Keratinocyte (primary cell): ENCODE measurements around the gene MALL. TPM values are rescaled to one million over a fixed set of nuclear protein-coding genes. Genes with fewer than 3 reads are reported as not detected.
"Not testable (repeated sequence)": the region's sequence is repeated elsewhere in the genome, so short reads cannot be mapped to it uniquely, and the experiment has no call there.

Experiments used
- DNase-seq: peaks from one replicate; pipeline ENCODE4 v3.0.0-alpha.2; 2011; ENCODE audit warnings: low read depth, missing footprints, low spot score
- FAIRE-seq: peaks from 2 replicates; lab custom pipeline; 2011; peaks lifted over from hg19 to GRCh38; lab: Jason Lieb, UNC
- H2AFZ ChIP-seq: 2 replicates; pipeline ENCODE4 v1.6.0; 2012; ENCODE audit warnings: low read length, control low read depth, inconsistent platforms; ENCODE audit not compliant: control insufficient read depth
- H3K27ac ChIP-seq: 2 replicates; pipeline ENCODE4 v1.5.1; 2011; ENCODE audit warnings: low read length; ENCODE audit not compliant: control insufficient read depth, insufficient read depth
- H3K27me3 ChIP-seq: 3 replicates; pipeline ENCODE4 v1.6.0; 2011; ENCODE audit warnings: low read length; ENCODE audit not compliant: control insufficient read depth, insufficient read depth; ENCODE audit errors: extremely low read depth
- H3K36me3 ChIP-seq, 2 experiments: 2 replicates in 1 of 2; 3 replicates in 1 of 2; pipeline ENCODE4 v1.5.1; 2011; ENCODE audit warnings: low read length in 2 of 2, mild to moderate bottlenecking in 1 of 2; ENCODE audit not compliant: control insufficient read depth in 2 of 2, insufficient read depth in 2 of 2; ENCODE audit errors: extremely low read depth in 1 of 2
- H3K4me1 ChIP-seq: 3 replicates; pipeline ENCODE4 v1.5.1; 2011; ENCODE audit warnings: low read length; ENCODE audit not compliant: control insufficient read depth, insufficient read depth; ENCODE audit errors: extremely low read depth
- H3K4me2 ChIP-seq: 3 replicates; pipeline ENCODE4 v1.6.0; 2011; ENCODE audit warnings: low read depth, low read length; ENCODE audit not compliant: control insufficient read depth, insufficient read depth; ENCODE audit errors: extremely low read depth
- H3K4me3 ChIP-seq, 3 experiments: fragments of 200-600 bp in 1 of 3; sonication (generic) in 1 of 3; 2 replicates in 2 of 3; 3 replicates in 1 of 3; pipeline ENCODE4 v1.5.1; 2011 to 2016; ENCODE audit warnings: low read length in 3 of 3, mild to moderate bottlenecking in 3 of 3, control low read depth in 2 of 3, inconsistent platforms in 1 of 3, low read depth in 1 of 3, mixed read lengths in 1 of 3, mixed run types in 1 of 3, moderate library complexity in 1 of 3; ENCODE audit not compliant: control insufficient read depth in 2 of 3, insufficient read depth in 2 of 3; ENCODE audit errors: extremely low read depth in 1 of 3
- H3K79me2 ChIP-seq: 2 replicates; pipeline ENCODE4 v1.6.0; 2012; ENCODE audit warnings: low read length; ENCODE audit not compliant: control insufficient read depth, insufficient read depth
- H3K9ac ChIP-seq: 3 replicates; pipeline ENCODE4 v1.6.0; 2011; ENCODE audit warnings: low read length; ENCODE audit not compliant: control insufficient read depth, insufficient read depth; ENCODE audit errors: extremely low read depth
- H3K9me1 ChIP-seq: 3 replicates; pipeline ENCODE4 v1.6.0; 2011; ENCODE audit warnings: low read length; ENCODE audit not compliant: control insufficient read depth, insufficient read depth; ENCODE audit errors: extremely low read depth
- H3K9me3 ChIP-seq: 2 replicates; pipeline ENCODE4 v1.5.1; 2012; ENCODE audit warnings: low read depth, low read length; ENCODE audit not compliant: control insufficient read depth
- H4K20me1 ChIP-seq: 3 replicates; pipeline ENCODE4 v1.6.0; 2011; ENCODE audit warnings: low read length; ENCODE audit not compliant: control insufficient read depth, insufficient read depth; ENCODE audit errors: extremely low read depth
- dilution Hi-C: fragments of 300-500 bp; cut with MboI; formaldehyde crosslinking; loops from one replicate; pipeline ENCODE4 v1.7.0; 2020; ENCODE audit warnings: low sequenced_read_pairs; ENCODE audit not compliant: extremely low pct_ligation_motif_present
- polyA plus RNA-seq, 5 experiments: library from polyadenylated mRNA; depleted of rRNA in 3 of 5; stranded (reverse) in 3 of 5; stranded (forward) in 1 of 5; unstranded in 1 of 5; fragments of >200 nt; gene quantifications; 1 replicate in 1 of 5; 2 replicates in 3 of 5; 3 replicates in 1 of 5; pipeline versions ENCODE4 v1.2.1 to v1.2.3, GENCODE V29; 2011 to 2012; ENCODE audit warnings: missing spikeins in 2 of 5, low read depth in 1 of 5, low replicate concordance in 1 of 5

MALL gene
- polyA plus RNA-seq, 1 donor (not counting 4 experiments of a cell fraction or from before 2014, with no cell fraction given), result 29.0 TPM

- H3K4me2 ChIP-seq, dilution Hi-C loops, H3K36me3 ChIP-seq, H3K9ac ChIP-seq, H3K79me2 ChIP-seq, DNase-seq, H3K9me3 ChIP-seq, H3K27ac ChIP-seq, H2AFZ ChIP-seq, FAIRE-seq, H4K20me1 ChIP-seq, H3K4me1 ChIP-seq, H3K4me3 ChIP-seq, H3K9me1 ChIP-seq, H3K27me3 ChIP-seq: not testable (repeated sequence)
These were observed 73.5 kb downstream of the MALL start for GRCh38 chr2:110041941-110042660.

DNA sequence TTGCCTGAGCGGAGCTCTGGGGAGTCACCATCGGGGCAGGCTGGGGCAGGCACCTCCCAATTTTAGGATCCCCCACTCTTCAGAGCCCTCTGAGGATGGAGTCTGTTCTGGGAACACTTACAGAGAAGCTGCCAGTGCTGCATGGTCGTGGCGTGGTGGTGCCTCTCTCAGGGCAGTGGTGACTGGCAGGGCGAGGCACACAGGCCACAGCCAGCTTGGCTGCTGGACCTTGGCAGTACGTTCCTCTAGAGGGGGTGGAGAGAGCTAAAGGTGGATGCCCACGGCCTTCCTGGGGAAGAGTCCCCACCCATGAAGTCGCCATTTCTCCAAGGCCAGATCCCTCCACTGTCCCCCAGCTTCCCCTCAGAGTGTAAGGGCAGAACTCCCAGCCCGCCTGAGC lies 78.3 kb downstream of the MALL start:
- H3K9me3 ChIP-seq, H2AFZ ChIP-seq, H3K4me3 ChIP-seq, H3K36me3 ChIP-seq, H3K9ac ChIP-seq, H3K27me3 ChIP-seq, H3K27ac ChIP-seq, DNase-seq, H3K79me2 ChIP-seq, FAIRE-seq, dilution Hi-C loops, H3K4me2 ChIP-seq, H4K20me1 ChIP-seq, H3K4me1 ChIP-seq, H3K9me1 ChIP-seq: not testable (repeated sequence)

GRCh38 chr2:110035384-110035783 lies 80.2 kb downstream of the MALL start:
- H3K9me3 ChIP-seq, H4K20me1 ChIP-seq, H3K36me3 ChIP-seq, H3K79me2 ChIP-seq, FAIRE-seq, H3K4me3 ChIP-seq, H3K27me3 ChIP-seq, H3K9me1 ChIP-seq, DNase-seq, H3K4me2 ChIP-seq, dilution Hi-C loops, H2AFZ ChIP-seq, H3K9ac ChIP-seq, H3K27ac ChIP-seq, H3K4me1 ChIP-seq: not testable (repeated sequence)

DNA sequence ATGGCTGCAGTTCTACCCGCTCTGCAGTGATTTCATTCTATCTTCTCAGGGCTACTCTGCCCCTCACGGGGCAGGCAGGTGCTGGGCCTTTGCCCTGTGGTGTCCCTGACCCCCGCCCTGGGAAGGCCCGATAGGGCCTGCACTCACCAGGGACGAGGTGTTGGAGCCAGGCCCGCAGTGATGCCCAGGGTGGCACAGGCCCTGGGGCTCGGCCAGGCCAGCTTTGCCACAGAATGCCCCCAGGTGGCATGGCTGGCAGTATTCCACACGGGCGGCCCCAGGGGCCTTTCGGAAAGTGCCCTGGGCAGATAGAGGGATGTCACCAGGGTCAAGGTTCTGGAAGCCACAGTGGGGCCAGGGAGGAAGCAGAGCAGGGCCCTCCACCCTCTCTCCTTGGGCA lies 80.7 kb downstream of the MALL start:
- dilution Hi-C loops, H3K4me3 ChIP-seq, H2AFZ ChIP-seq, H3K4me2 ChIP-seq, FAIRE-seq, H3K9me1 ChIP-seq, H3K27ac ChIP-seq, H4K20me1 ChIP-seq, H3K36me3 ChIP-seq, H3K4me1 ChIP-seq, H3K9ac ChIP-seq, H3K9me3 ChIP-seq, DNase-seq, H3K79me2 ChIP-seq, H3K27me3 ChIP-seq: not testable (repeated sequence)
